H1 (cell line): Measurements from ENCODE around the gene SPPL2B. TPM values are rescaled to one million over a fixed set of nuclear protein-coding genes. Genes with fewer than 3 reads are reported as not detected.
A peak's percentile ranks its signal among the peaks of the same experiment; 100 is the strongest.

Experiments used
- BRCA1 ChIP-seq: IDR thresholded peaks from 2 replicates; pipeline ENCODE4 v1.6.1; 2012; ENCODE audit warnings: low read depth, low read length, improper control_type of control experiment
- JUN ChIP-seq: IDR thresholded peaks from 2 replicates; pipeline ENCODE4 v1.6.1; 2011; ENCODE audit warnings: low read depth, mild to moderate bottlenecking, improper control_type of control experiment, low read length
- polyA plus RNA-seq, 7 experiments: library from polyadenylated mRNA; depleted of rRNA in 3 of 7; stranded (reverse) in 5 of 7; unstranded in 2 of 7; fragments of >200 nt in 5 of 7; fragments of 200-250 nt in 2 of 7; gene quantifications; 1 replicate in 5 of 7; 2 replicates in 1 of 7; 4 replicates in 1 of 7; pipeline versions ENCODE4 v1.2.1 to v1.2.3, GENCODE V29; 2011 to 2013; ENCODE audit warnings: missing spikeins in 2 of 7, mixed read lengths in 2 of 7
- total RNA-seq: library from RNA; stranded (reverse); fragmentation: NEBNext Ultra II Directional; extraction: Animal tissue kit (Norgen Biotek cat#: 25700); gene quantifications from 2 replicates; pipeline ENCODE4 v1.2.1, GENCODE V29; 2021
- TF ChIP-seq, protein P1 (sequence below), 3 experiments: IDR thresholded peaks; 1 replicate in 2 of 3; 2 replicates in 1 of 3; pipeline versions ENCODE4 v1.5.1 to v1.6.1; 2011; ENCODE audit warnings: low read length in 3 of 3, mild to moderate bottlenecking in 3 of 3, inconsistent platforms in 2 of 3, low read depth in 1 of 3, moderate library complexity in 1 of 3; ENCODE audit not compliant: insufficient read depth in 1 of 3; ENCODE audit errors: control extremely low read depth in 1 of 3
- TF ChIP-seq, protein P2 (sequence below): IDR thresholded peaks from 2 replicates; pipeline ENCODE4 v1.6.1; 2012; ENCODE audit warnings: inconsistent platforms

SPPL2B gene
- total and polyA plus RNA-seq, 2 of the 8 experiments (the other 6 are each of a cell fraction or from before 2014, with no cell fraction given), result 34.8 to 55.7 TPM

DNA sequence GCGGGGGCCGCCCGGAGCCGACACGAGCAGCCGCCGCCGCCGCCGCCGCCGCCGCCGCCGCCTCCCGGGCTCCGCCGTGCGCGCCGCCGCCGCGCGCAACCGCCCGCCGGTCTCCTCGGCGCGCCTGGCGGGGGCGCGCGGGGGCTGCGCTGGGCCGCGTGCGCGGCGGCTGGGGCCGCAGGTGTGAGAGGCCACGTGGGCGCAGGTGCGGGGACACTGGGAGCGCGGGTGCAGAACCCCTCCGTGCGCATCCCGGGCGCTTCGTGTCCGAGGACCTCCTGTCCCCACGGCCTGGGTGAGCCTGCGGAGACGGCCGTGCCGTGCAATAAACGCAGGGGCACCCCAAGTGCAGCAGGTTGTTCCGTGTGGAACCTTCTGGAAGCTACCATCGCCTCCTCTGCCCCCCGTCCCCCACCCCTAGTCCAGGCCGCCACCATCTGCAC is 20.3 kb upstream of the SPPL2B start, which contains the start of gene LINGO3 (continued):
- TF ChIP-seq, protein P1, sequence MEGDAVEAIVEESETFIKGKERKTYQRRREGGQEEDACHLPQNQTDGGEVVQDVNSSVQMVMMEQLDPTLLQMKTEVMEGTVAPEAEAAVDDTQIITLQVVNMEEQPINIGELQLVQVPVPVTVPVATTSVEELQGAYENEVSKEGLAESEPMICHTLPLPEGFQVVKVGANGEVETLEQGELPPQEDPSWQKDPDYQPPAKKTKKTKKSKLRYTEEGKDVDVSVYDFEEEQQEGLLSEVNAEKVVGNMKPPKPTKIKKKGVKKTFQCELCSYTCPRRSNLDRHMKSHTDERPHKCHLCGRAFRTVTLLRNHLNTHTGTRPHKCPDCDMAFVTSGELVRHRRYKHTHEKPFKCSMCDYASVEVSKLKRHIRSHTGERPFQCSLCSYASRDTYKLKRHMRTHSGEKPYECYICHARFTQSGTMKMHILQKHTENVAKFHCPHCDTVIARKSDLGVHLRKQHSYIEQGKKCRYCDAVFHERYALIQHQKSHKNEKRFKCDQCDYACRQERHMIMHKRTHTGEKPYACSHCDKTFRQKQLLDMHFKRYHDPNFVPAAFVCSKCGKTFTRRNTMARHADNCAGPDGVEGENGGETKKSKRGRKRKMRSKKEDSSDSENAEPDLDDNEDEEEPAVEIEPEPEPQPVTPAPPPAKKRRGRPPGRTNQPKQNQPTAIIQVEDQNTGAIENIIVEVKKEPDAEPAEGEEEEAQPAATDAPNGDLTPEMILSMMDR (IDR thresholded peaks at IDR 0.05; ENCODE audit: control extremely low read depth in 1 of 3, insufficient read depth in 1 of 3, low read depth in 1 of 3, low read length in 3 of 3), result no peak
- TF ChIP-seq, protein P2, sequence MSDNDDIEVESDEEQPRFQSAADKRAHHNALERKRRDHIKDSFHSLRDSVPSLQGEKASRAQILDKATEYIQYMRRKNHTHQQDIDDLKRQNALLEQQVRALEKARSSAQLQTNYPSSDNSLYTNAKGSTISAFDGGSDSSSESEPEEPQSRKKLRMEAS, result peak; percentile 93
- TF ChIP-seq JUN (no peak), BRCA1 (no peak)
